WI38 (cell line): ENCODE data around the gene SPATA20.

Source experiments
- H3K4me3 ChIP-seq: 2 replicates; pipeline ENCODE4 v1.5.1; 2011; ENCODE audit warnings: low read depth, mild to moderate bottlenecking, control low read depth, low read length
- TF ChIP-seq, protein P1 (sequence below): IDR thresholded peaks from 2 replicates; pipeline ENCODE4 v1.5.1; 2012; ENCODE audit warnings: low read depth, mild to moderate bottlenecking, control low read depth, low read length

The SPATA20 gene

DNA sequence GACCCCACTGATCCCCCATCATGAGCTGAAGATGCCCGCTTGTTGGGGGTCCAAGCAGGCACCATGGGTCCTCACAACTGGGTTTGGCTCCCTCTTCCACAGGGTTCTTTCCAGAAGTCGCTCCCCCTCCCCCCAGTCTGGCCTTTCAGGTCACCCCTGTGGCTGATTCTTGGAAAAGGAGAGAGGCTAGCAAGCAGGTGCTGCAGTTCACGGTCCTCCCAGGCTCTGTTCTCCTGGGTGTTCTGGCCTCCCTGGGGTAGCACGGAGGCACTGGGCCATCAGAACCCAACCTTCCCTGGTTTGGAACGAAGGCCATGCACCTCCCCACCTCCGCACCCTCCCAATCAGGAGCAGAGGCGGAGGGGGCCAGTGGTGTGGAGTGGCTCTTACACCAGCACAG, 32.4 kb downstream of the SPATA20 start:
- no peak overlapping the region for H3K4me3 ChIP-seq
- TF ChIP-seq, protein P1, sequence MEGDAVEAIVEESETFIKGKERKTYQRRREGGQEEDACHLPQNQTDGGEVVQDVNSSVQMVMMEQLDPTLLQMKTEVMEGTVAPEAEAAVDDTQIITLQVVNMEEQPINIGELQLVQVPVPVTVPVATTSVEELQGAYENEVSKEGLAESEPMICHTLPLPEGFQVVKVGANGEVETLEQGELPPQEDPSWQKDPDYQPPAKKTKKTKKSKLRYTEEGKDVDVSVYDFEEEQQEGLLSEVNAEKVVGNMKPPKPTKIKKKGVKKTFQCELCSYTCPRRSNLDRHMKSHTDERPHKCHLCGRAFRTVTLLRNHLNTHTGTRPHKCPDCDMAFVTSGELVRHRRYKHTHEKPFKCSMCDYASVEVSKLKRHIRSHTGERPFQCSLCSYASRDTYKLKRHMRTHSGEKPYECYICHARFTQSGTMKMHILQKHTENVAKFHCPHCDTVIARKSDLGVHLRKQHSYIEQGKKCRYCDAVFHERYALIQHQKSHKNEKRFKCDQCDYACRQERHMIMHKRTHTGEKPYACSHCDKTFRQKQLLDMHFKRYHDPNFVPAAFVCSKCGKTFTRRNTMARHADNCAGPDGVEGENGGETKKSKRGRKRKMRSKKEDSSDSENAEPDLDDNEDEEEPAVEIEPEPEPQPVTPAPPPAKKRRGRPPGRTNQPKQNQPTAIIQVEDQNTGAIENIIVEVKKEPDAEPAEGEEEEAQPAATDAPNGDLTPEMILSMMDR, result no peak

DNA sequence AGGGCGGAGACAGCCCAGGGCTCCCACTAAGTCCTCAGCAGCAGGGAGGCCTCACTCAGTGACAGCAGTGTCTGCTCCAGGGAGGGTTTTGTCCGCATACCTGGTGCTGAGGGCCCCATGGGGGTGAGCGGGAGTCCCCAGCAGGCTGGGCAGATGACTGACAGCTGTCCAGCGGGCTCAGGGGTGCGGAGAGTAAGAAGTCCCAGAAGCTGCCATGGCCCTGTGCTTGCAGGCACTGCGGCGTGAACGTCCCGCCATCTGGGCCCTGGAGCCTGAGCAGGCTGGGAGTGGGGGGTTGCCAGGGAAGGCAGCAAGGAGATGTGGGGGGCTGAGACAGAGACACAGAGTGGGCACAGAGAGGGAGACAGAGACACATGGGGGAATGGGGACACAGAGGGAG, 33.7 kb downstream of the SPATA20 start:
- TF ChIP-seq, protein P1, result no peak
- H3K4me3 ChIP-seq, result no peak overlapping the region

DNA sequence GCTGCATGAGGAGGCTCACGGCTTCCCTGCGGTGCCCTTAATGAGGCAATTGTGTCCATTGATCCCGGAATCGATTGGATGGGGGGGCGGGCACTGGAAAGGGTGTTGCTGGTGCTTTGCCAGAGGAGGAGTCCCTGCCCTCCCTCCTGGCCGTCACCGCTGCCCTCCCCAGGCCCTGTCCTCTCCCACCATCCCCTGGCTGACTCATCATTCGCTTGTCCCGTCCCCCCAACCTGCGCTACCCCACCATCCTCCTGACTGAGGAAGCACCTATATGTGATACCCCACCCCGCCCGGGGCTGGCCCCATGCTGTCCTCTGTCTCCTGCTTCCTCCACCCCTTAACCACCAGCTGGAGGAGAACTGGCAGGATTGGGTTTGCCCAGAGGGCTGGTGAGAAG, 34.3 kb downstream of the SPATA20 start:
- no peak overlapping the region for H3K4me3 ChIP-seq
- TF ChIP-seq, protein P1, result no peak

DNA sequence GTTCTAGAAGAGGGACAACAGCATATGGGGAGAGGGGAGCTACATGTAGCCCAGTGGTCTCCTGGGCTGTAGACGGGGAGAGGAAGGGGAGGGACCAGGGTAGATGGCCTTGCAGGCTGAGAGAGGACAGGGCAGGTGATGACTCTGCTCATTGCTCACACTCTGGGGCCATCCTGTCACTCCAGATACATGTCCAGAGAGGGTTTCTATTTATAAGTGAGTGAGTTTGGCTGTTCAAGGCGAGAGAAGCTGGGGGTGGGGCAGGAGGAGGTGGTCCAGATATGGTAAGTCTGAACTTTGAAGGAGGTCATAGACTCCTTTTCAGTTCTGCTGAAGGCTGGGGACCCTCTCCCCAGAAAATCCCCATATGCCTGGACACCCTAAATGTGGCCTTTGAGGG, 35.8 kb downstream of the SPATA20 start:
- H3K4me3 ChIP-seq, result no peak overlapping the region
- TF ChIP-seq, protein P1, result no peak

DNA sequence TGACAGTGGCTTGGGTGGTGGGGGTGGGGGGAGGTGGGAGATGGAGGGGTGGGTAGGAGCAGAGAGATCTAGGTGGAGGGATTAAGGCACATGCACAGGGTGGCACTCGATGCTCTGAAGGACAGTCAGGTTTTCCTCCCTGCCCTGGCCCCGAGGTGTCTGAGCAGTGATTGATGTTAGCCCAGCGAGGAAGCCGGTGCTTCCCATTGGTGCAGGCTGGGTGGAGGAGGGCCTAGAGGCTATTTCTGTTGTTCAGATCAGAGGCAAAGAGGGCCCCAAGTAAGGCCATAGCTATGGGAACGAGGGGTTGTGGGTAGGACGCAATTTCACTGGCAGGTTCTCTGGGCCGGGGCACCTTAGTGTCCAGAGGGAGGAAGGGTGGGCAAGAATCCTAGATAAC, 36.7 kb downstream of the SPATA20 start:
- TF ChIP-seq, protein P1, result no peak
- H3K4me3 ChIP-seq, result no peak overlapping the region

DNA sequence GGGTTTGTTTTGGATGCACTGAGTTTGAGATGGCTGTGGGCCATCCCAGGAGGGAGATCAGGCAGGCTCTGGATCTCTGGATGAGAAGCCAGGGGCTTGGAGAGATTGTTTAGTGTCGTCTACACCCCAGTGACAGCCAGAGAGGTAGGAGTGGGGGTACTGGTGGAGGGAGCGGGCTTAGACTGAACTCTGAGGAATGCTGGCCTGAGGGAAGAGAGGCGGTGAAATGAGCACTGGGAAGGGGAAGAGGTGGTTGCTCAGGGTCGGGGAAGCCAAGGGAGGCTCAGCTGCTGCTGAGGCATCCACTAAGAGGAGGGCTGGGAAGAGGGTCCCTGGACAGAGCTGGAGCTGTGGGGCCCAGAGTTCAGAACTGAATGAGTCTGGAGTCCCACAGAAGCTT, 37.1 kb downstream of the SPATA20 start:
- TF ChIP-seq, protein P1, result no peak
- H3K4me3 ChIP-seq, result no peak overlapping the region

DNA sequence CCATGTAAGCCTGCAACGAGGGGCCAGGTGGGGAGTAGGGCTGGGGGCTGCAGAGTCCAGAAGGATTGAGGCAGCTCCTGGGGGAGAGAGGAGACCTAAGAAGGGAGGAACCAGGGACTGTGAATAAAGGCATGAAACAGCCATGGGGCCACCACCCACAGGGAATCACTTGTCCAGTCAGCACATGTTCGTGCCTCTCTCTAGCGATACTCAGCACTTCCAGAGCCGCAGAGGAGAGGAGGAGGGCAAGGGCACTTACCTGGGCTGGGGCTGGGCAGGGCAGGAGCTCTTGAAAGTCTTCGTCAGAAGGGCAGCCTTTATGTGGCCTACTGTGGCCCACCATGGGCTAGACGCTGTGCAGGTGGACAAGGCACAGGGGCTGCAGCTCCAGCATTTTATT, 37.8 kb downstream of the SPATA20 start:
- TF ChIP-seq, protein P1, result no peak
- no peak overlapping the region for H3K4me3 ChIP-seq
